H9 (cell line): ENCODE results near the gene PIK3CG. TPM values are rescaled to one million over a fixed set of nuclear protein-coding genes. Genes with fewer than 3 reads are reported as not detected.

Experiments used
- DNase-seq: peaks from one replicate; pipeline ENCODE4 v3.0.0-alpha.2; 2017
- H2AFZ ChIP-seq: one replicate; pipeline ENCODE4 v1.6.1; 2013; ENCODE audit warnings: mild to moderate bottlenecking, low read length, control low read depth, moderate library complexity
- H2AK5ac ChIP-seq: 2 replicates; pipeline ENCODE4 v1.6.1; 2013; ENCODE audit warnings: low read length, control low read depth, mixed read lengths; ENCODE audit not compliant: insufficient read length
- H2BK120ac ChIP-seq: one replicate; pipeline ENCODE4 v1.6.1; 2013; ENCODE audit warnings: low read depth, mild to moderate bottlenecking, low read length, control low read depth, inconsistent platforms; ENCODE audit not compliant: poor library complexity, severe bottlenecking
- H2BK12ac ChIP-seq: 2 replicates; pipeline ENCODE4 v1.6.1; 2013; ENCODE audit warnings: low read length, control low read depth, mixed read lengths, low read depth; ENCODE audit not compliant: insufficient read length
- H2BK15ac ChIP-seq: 2 replicates; pipeline ENCODE4 v1.6.1; 2013; ENCODE audit warnings: low read depth, low read length, control low read depth
- H2BK20ac ChIP-seq: one replicate; pipeline ENCODE4 v1.6.1; 2013; ENCODE audit warnings: low read depth, mild to moderate bottlenecking, low read length, control low read depth, inconsistent platforms; ENCODE audit not compliant: poor library complexity, severe bottlenecking
- H2BK5ac ChIP-seq: 2 replicates; pipeline ENCODE4 v1.6.1; 2013; ENCODE audit warnings: low read length, control low read depth, mixed read lengths; ENCODE audit not compliant: insufficient read length
- H3K14ac ChIP-seq: 2 replicates; pipeline ENCODE4 v1.6.1; 2013; ENCODE audit warnings: low read length, control low read depth; ENCODE audit not compliant: insufficient read depth
- H3K18ac ChIP-seq: 2 replicates; pipeline ENCODE4 v1.6.1; 2013; ENCODE audit warnings: low read depth, mild to moderate bottlenecking, mixed read lengths, low read length, control low read depth; ENCODE audit not compliant: insufficient read length
- H3K23ac ChIP-seq: 2 replicates; pipeline ENCODE4 v1.6.1; 2013; ENCODE audit warnings: low read length, control low read depth, mixed read lengths, low read depth; ENCODE audit not compliant: insufficient read length
- H3K23me2 ChIP-seq: 2 replicates; pipeline ENCODE4 v1.6.1; 2013; ENCODE audit warnings: low read depth, mild to moderate bottlenecking, mixed read lengths, low read length, control low read depth; ENCODE audit not compliant: insufficient read length, poor library complexity, severe bottlenecking
- H3K27ac ChIP-seq: 2 replicates; pipeline ENCODE4 v1.5.1; 2013; ENCODE audit warnings: low read length, control low read depth, mixed read lengths, low read depth; ENCODE audit not compliant: insufficient read length
- H3K27me3 ChIP-seq: 2 replicates; pipeline ENCODE4 v1.6.1; 2013; ENCODE audit warnings: low read length, control low read depth, inconsistent platforms; ENCODE audit not compliant: insufficient read depth
- H3K4ac ChIP-seq: 2 replicates; pipeline ENCODE4 v1.6.1; 2013; ENCODE audit warnings: low read depth, mild to moderate bottlenecking, control low read depth, inconsistent platforms, low read length, moderate library complexity
- H3K4me1 ChIP-seq: 2 replicates; pipeline ENCODE4 v1.6.1; 2013; ENCODE audit warnings: low read length, control low read depth, inconsistent platforms; ENCODE audit not compliant: insufficient read depth
- H3K4me2 ChIP-seq: 2 replicates; pipeline ENCODE4 v1.6.1; 2013; ENCODE audit warnings: low read length, control low read depth, mixed read lengths; ENCODE audit not compliant: insufficient read length, insufficient read depth
- H3K56ac ChIP-seq: 2 replicates; pipeline ENCODE4 v1.6.1; 2013; ENCODE audit warnings: low read depth, mild to moderate bottlenecking, mixed read lengths, low read length, control low read depth; ENCODE audit not compliant: insufficient read length
- H3K79me1 ChIP-seq: 2 replicates; pipeline ENCODE4 v1.6.1; 2013; ENCODE audit warnings: low read depth, mild to moderate bottlenecking, moderate library complexity, low read length, control low read depth, inconsistent platforms; ENCODE audit not compliant: insufficient read depth, poor library complexity, severe bottlenecking
- H3K79me2 ChIP-seq: 2 replicates; pipeline ENCODE4 v1.6.1; 2013; ENCODE audit warnings: low read length, control low read depth, inconsistent platforms; ENCODE audit not compliant: insufficient read depth
- H3K9ac ChIP-seq: 2 replicates; pipeline ENCODE4 v1.6.1; 2013; ENCODE audit warnings: low read length, control low read depth, mixed read lengths; ENCODE audit not compliant: insufficient read length; ENCODE audit errors: extremely low read depth
- H3K9me3 ChIP-seq: one replicate; pipeline ENCODE4 v1.6.1; 2013; ENCODE audit warnings: low read depth, low read length, inconsistent platforms; ENCODE audit not compliant: control insufficient read depth
- H3T11ph ChIP-seq: one replicate; pipeline ENCODE4 v1.6.1; 2013; ENCODE audit warnings: mild to moderate bottlenecking, low read length, control low read depth, inconsistent platforms
- H4K20me1 ChIP-seq: one replicate; pipeline ENCODE4 v1.6.1; 2013; ENCODE audit not compliant: control insufficient read depth, insufficient read length, insufficient read depth
- H4K5ac ChIP-seq: 2 replicates; pipeline ENCODE4 v1.6.1; 2013; ENCODE audit warnings: low read depth, mild to moderate bottlenecking, mixed read lengths, low read length, control low read depth; ENCODE audit not compliant: insufficient read length
- H4K8ac ChIP-seq: replicated peaks from 2 replicates; pipeline ENCODE4 v1.6.1; 2013; ENCODE audit warnings: low read length, control low read depth, mixed read lengths, low read depth; ENCODE audit not compliant: insufficient read length
- H4K91ac ChIP-seq: 2 replicates; pipeline ENCODE4 v1.6.1; 2013; ENCODE audit warnings: low read depth, mild to moderate bottlenecking, moderate library complexity, mixed read lengths, low read length, control low read depth; ENCODE audit not compliant: insufficient read length
- H3K27ac Mint-ChIP-seq, 3 experiments: 2 replicates in 2 of 3; 3 replicates in 1 of 3; pipeline ENCODE4 v1.8.0; 2020 to 2021; ENCODE audit warnings: mixed read lengths in 3 of 3, mild to moderate bottlenecking in 1 of 3, moderate library complexity in 1 of 3
- H3K27me3 Mint-ChIP-seq: 2 replicates; pipeline ENCODE4 v1.8.0; 2021; ENCODE audit warnings: low read depth, mild to moderate bottlenecking, moderate library complexity, mixed read lengths
- H3K36me3 Mint-ChIP-seq, 3 experiments: 2 replicates in 2 of 3; 3 replicates in 1 of 3; pipeline ENCODE4 v1.8.0; 2020 to 2021; ENCODE audit warnings: low read depth in 3 of 3, mixed read lengths in 3 of 3; ENCODE audit not compliant: insufficient read depth in 1 of 3
- H3K4me1 Mint-ChIP-seq, 2 experiments: 2 replicates each; pipeline ENCODE4 v1.8.0; 2020; ENCODE audit warnings: mixed read lengths in 2 of 2
- H3K4me3 Mint-ChIP-seq, 2 experiments: 2 replicates in 1 of 2; 3 replicates in 1 of 2; pipeline ENCODE4 v1.8.0; 2020 to 2021; ENCODE audit warnings: mild to moderate bottlenecking in 2 of 2, mixed read lengths in 2 of 2, moderate library complexity in 1 of 2
- H3K9me3 Mint-ChIP-seq, 2 experiments: 2 replicates in 1 of 2; 3 replicates in 1 of 2; pipeline ENCODE4 v1.8.0; 2020; ENCODE audit warnings: mild to moderate bottlenecking in 2 of 2, mixed read lengths in 2 of 2, moderate library complexity in 1 of 2
- WGBS: extraction: QIAGEN DNeasy Blood & Tissue Kit; methylation state at CpG from one replicate; pipeline ENCODE4 v1.1.7; 2013; ENCODE audit warnings: missing lambda C conversion rate, low lambda C conversion rate, mixed read lengths; ENCODE audit not compliant: insufficient read length; ENCODE audit errors: extremely low coverage; 5-methylcytosine and 5-hydroxymethylcytosine counted together
- total RNA-seq: library from RNA; stranded (reverse); gene quantifications from 2 replicates; pipeline ENCODE4 v1.2.1, GENCODE V29; 2021
- TF ChIP-seq, protein P1 (sequence below): fragments of 200-600 bp; sonication (generic); conservative IDR thresholded peaks from 3 replicates; pipeline ENCODE4 v1.8.0; 2021; ENCODE audit warnings: antibody characterized with exemption, mild to moderate bottlenecking

Gene PIK3CG
- total RNA-seq, 1 experiment from 2014 or later, result not detected

GRCh38 chr7:106848049-106848448 is 17.0 kb upstream of the PIK3CG start:
- no peaks in the 10 kb centered on the region for H3K9me3 ChIP-seq
- H3K79me2 ChIP-seq, result no peaks in the 10 kb centered on the region
- no peak overlapping the region for H3T11ph ChIP-seq
- no peak overlapping the region for H2BK12ac ChIP-seq
- no peak overlapping the region for H3K14ac ChIP-seq
- TF ChIP-seq, protein P1, sequence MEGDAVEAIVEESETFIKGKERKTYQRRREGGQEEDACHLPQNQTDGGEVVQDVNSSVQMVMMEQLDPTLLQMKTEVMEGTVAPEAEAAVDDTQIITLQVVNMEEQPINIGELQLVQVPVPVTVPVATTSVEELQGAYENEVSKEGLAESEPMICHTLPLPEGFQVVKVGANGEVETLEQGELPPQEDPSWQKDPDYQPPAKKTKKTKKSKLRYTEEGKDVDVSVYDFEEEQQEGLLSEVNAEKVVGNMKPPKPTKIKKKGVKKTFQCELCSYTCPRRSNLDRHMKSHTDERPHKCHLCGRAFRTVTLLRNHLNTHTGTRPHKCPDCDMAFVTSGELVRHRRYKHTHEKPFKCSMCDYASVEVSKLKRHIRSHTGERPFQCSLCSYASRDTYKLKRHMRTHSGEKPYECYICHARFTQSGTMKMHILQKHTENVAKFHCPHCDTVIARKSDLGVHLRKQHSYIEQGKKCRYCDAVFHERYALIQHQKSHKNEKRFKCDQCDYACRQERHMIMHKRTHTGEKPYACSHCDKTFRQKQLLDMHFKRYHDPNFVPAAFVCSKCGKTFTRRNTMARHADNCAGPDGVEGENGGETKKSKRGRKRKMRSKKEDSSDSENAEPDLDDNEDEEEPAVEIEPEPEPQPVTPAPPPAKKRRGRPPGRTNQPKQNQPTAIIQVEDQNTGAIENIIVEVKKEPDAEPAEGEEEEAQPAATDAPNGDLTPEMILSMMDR, result no peak
- no peak overlapping the region for H3K4me3 Mint-ChIP-seq
- no CpG with 5 or more reads among the region's 1 CpG for WGBS
- H3K27ac ChIP-seq, result no peak overlapping the region
- H2BK20ac ChIP-seq, result no peak overlapping the region
- no peak overlapping the region for H3K4me2 ChIP-seq
- H2AK5ac ChIP-seq, result no peak overlapping the region
- H3K27me3 Mint-ChIP-seq, result peaks cover 6% of the 10 kb centered on the region; the same call in 1 of the 2 replicates
- H3K4ac ChIP-seq, result no peak overlapping the region
- no peak overlapping the region for H2BK15ac ChIP-seq
- no peaks in the 10 kb centered on the region; a peak in 1 of 7 replicates for H3K36me3 Mint-ChIP-seq
- no peaks in the 10 kb centered on the region for H3K23me2 ChIP-seq
- H3K79me1 ChIP-seq, result no peaks in the 10 kb centered on the region
- no peak for DNase-seq
- H3K4me1 Mint-ChIP-seq, result peaks cover 5% of the 10 kb centered on the region in 2 experiments; a peak in 3 of 4 replicates
- H3K9ac ChIP-seq, result no peak overlapping the region
- H2AFZ ChIP-seq, result no peak overlapping the region
- no peak overlapping the region for H3K23ac ChIP-seq
- H3K4me1 ChIP-seq, result no peaks in the 10 kb centered on the region
- no peaks in the 10 kb centered on the region for H4K20me1 ChIP-seq
- H2BK120ac ChIP-seq, result no peak overlapping the region
- H4K5ac ChIP-seq, result no peak overlapping the region
- H3K9me3 Mint-ChIP-seq, result no peaks in the 10 kb centered on the region; a peak in 1 of 5 replicates
- H4K91ac ChIP-seq, result no peak overlapping the region
- no peak overlapping the region for H3K56ac ChIP-seq
- no peak overlapping the region for H3K18ac ChIP-seq
- no peak overlapping the region for H4K8ac ChIP-seq
- H2BK5ac ChIP-seq, result no peak overlapping the region
- H3K27ac Mint-ChIP-seq, result no peak overlapping the region
- H3K27me3 ChIP-seq, result no peaks in the 10 kb centered on the region
